C4-2B (cell line): ENCODE data around the gene PINK1.

Experiments
- CTCF ChIP-seq: fragments of 450-650 bp; conservative IDR thresholded peaks from 2 replicates; pipeline ENCODE4 v1.5.1; 2017; ENCODE audit warnings: mild to moderate bottlenecking
- ZFX ChIP-seq: fragments of 450-650 bp; IDR thresholded peaks from 2 replicates; pipeline ENCODE4 v1.6.1; 2017

DNA sequence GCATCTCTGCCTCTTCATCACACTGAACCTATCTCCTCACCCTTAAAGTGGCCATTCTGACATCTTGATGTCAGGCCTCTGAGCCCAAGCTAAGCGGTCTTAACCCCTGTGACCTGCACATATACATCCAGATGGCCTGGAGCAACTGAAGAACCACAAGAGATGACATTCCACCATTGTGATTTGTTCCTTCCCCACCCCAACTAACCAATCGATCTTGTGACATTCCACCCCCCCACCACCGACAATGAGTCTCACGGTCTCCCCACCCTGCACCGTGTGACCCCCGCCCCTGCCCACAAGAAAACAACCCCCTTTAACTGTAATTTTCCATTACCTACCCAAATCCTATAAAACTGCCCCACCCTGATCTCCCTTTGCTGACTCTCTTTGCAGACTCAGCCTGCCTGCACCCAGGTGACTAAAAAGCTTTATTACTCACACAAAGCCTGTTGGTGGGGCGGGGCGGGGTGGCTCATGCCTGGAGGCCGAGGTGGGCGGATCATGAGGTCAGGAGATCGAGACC lies 21.0 kb upstream of the PINK1 start:
- TF ChIP-seq CTCF, result no peak
- no peak for TF ChIP-seq ZFX
